ENCODE results near the gene FARP2. TPM values are rescaled to one million over a fixed set of nuclear protein-coding genes. Genes with fewer than 3 reads are reported as not detected.
"Not testable (repeated sequence)": the region's sequence is repeated elsewhere in the genome, so short reads cannot be mapped to it uniquely, and the experiment has no call there.

The FARP2 gene
- polyA plus RNA-seq, 3 donors, result 55.0 to 61.1 (median 60.7) TPM

DNA sequence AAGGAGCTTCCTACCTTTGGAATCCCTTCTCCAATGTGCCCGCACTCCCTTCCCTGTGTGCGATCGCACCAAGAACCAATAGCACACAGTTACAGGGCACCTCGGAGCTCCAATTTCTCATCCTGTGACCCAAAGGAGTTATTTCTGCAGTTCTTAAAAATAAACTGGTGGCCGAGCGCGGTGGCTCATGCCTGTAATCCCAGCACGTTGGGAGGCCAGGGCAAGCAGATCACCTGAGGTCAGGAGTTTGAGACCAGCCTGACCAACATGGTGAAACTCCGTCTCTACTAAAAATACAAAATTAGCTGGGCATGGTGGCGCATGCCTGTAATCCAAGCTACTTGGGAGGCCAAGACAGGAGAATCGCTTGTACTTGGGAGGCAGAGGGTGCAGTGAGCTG is 150.2 kb downstream of the FARP2 start:
- not testable (repeated sequence) for DNase-seq (ENCODE audit: extremely low read depth in 1 of 11, low read depth in 9 of 11, low spot score in 4 of 11)

DNA sequence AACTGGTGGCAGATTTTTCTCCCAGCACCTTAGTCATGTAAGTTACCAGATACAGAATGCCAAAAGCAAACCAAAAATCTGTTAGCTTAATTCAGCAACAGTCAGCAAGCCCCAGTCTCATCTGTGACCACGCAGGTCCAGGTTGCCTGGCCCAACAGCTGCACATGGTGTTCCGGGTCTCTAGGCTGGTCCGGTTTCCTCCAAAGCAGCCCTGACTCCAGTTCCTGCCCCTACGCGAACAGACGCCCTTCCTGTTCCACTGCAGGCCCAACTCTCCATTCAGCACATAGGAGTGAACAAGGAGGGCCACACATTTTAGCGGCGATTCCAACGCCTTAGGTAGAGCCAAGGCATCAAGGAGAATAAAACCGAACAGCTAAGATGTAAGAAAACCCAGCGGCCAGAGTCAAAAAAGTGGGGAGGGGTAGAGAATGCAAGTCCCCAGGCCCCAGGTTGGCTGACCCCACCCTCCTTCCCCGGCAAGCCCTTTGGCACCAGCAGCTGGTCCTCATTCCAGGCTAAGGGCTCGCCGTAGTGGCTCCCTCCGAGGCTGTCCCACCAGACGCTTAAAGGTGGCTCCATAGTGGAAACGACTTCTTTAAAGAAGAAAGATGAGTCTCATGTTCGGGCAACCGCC is 150.8 kb downstream of the FARP2 start:
- DNase-seq (ENCODE audit: extremely low read depth in 1 of 11, low read depth in 9 of 11, low spot score in 4 of 11), result no peak

DNA sequence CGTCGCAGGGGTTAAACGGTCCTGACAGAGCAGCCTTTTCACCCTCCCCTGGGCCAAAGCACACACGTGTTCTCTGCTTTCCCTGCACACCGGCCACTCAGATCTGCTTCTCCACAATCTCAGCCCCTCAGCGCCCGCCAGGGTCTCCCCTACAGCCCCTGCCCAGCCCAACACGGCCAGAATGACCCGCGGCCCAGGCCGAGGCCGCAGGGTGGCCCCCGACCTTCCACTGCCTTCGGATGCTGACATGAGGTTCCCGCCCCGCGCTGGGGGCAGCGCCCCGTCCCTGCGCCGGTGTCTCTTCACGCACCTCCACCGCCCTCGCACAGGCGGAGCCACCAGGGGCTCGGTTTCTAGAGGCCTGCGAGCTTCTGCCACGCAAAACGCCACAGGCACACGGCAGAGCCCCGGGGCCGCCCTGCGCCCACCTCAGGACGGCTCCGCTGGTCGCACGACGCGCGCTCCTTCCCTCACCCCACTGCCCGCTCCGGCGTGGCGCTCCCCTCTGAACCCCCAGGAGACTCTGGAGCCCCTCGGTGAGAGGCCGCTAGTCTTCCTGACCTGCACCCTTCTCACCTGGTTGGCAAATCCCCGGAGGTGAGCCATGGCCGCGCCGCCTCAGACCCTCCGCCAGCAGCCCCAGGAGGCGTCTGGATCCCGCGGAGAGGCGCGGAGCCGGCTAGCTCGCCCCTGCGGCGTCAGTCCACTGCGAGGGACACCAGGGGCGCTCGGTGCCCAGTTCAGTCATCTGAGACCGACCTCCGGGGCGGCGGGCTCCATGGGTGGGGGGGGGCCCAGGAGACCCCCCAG is 151.6 kb downstream of the FARP2 start:
- DNase-seq (ENCODE audit: extremely low read depth in 1 of 11, low read depth in 9 of 11, low spot score in 4 of 11), result peak in 6 of 11 donors; percentile 35 to 47 (median 44)

DNA sequence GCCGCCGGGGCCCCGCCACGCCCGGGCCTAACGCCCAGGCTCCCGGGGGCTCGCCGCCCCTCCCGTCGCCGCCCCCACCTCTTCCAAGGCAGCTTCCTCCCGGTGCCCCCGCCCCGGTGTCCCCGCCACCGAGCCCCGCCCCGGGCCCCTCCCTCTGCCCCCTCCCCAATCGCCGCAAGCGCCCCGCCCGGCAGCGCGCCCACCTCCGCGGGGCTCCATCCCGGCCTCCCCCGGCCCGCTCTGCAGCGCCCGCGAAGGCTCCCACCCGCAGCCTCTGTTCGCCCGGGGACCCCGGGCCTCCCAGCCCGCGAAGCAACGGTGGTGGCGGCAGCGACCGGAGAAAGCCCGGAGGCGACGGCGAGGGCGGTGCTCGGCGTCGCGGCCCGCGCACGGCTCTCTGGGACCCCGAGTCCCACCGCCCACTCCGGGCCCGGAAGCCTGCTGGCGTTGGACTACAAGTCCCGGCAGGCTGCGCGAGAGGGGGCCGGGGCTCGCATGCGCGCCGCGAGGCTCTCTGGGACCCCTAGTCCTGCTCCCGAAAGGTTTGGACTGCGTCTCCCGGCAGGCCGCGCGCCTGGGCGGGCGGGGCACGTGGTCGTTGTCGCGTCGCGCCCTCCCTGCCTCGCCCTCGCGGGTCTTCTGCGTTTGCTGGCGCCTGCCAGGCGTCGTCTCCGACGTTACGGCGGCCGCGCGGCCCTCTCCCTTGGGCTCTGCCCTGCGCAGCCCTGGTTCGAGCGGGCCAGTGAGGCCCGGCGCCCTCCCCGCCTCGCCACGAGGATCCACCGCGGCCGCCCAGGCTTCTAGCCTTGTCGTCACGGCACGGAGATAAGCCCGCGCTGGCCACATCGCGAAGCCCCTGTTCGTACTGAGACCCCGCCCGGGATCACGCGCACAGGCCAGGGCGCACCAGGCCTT is 152.4 kb downstream of the FARP2 start, which contains the start of gene STK25:
Gene STK25, minus strand, starts transcription at position 345 of the 915 bp plus-strand sequence. CDS start 549 bp downstream, outside the sequence.
- DNase-seq (ENCODE audit: extremely low read depth in 1 of 11, low read depth in 9 of 11, low spot score in 4 of 11), result peak; percentile 89 to 98 (median 97)

DNA sequence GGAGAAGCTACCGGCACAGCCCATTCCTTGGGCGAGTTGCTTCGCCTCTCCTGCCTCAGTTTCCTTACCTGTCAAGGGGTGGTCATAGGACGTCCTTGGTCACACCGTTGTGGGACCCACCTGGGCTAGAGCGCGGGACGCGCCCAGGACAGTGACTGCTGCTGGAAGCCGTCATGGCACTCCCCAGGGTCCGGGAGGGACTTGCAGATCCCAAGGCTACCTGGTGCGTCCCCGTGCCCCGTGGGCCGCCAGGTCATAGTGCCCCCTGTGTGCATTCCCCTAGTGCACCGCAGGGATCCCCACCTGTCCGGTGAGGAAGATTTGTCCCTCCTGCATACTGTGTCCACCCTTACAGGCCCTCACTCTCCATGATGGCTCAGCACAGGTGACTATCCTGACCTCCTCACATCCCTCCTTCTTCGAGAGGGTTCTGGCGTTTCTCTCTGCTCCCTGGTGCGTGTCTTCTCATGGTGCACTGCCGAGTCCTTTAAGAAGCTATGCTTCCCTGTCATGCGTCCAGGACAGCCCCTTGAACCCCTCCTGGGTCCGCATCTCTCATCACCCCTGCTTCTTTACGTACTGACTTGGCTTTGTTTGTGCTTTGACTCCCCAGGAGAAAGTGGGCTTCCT is 153.2 kb downstream of the FARP2 start:
- peak in 1 of 11 donors; percentile 18 for DNase-seq (ENCODE audit: extremely low read depth in 1 of 11, low read depth in 9 of 11, low spot score in 4 of 11)

DNA sequence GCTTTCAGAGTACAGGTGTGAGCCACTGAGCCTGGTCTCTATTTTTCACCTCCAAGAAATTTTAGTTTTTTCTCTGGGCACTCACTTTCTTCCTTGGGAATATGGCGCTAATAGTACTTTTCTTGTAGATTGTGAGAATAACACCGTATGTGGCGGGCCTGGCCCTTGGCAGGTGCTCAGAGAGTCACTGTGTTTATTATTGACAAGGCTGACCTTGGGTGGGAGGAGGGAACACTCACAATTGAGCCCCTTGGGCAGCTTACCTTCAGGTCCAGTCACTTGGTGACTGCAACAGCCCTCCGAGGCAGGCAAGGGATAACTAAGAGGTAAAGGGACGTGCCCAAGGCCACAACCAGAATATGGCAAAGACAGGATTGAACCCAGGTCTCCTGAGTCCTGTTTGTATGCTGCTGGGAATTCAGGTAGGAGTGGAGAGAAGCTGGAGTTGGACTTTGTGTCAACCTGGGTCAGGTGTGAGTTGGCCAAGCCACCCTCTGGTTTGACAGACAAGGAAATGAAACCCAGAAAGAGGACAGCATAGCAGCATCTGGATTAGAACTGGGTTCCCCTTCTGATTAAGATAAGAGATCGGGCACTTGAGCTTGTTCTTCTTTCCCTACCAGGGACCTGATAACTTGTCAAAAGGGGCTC is 155.1 kb downstream of the FARP2 start:
- no peak for DNase-seq (ENCODE audit: extremely low read depth in 1 of 11, low read depth in 9 of 11, low spot score in 4 of 11)

DNA sequence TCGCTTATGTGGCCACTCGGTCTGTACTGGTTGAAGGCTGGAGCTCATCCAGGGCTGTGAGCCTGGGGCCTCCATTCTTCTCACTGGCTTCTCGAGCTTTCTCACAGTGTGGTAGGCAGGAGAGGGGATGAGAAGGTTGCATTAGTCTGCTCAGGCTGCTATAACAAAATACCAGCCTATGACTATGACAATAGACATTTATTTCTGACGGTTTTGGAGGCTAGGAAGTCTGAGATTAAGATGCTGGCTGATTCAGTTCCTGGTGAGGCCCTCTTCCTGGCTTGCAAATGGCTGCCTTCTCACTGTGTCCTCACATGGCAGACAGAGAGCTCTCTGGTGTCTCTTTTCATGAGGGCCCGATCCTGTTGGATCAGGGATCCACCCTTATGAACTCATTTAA is 158.5 kb downstream of the FARP2 start:
- no peak for DNase-seq (ENCODE audit: extremely low read depth in 1 of 11, low read depth in 9 of 11, low spot score in 4 of 11)

DNA sequence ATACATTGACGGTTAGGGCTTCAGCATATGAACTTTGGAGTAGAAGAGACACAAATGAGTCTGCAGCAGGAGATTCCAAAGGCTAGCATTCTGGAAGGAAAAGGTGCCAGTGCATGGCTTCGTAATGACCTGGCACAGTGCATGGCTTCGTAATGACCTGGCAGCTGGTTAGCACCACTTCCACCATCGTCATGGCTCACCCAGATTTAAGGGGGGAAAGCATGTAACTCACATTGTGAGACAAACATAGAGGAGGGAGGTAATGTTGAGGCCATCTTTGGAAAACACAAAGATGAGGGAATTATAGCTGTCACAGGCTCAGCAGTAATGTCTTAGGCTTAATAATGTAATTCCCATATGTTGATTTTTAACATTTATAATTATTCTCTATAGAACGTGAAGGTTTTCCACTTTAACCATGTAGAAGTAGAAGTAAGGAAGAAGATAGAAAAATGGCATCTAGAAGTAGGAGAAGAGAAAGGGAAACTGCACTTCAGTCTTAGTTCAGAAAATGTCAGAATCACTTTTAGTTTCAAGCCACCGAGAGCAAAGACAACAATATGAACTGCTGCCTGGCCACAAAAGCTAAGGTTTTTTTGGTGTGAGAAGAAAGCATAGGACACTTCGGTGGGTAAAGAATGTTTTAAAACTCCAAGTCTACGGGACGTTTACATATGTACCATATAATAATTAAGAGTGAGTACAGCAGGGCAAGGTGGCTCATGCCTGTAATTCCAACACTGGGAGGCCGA is 159.1 kb downstream of the FARP2 start:
- no peak for DNase-seq (ENCODE audit: extremely low read depth in 1 of 11, low read depth in 9 of 11, low spot score in 4 of 11)

DNA sequence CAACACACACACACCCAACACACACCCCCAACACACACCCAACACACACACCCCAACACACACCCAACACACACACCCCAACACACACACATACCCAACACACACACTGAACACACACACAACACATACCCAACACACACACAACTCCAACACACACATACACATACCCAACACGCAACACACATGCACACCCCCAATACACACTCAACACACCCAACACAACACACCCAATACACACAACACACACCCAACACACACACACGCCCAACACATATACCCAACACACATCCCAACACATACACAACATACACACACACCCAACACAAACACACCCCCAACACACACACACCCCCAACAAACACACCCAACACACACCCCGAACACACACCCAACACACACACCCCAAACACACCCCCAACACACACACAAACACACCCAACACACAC is 160.5 kb downstream of the FARP2 start:
- no peak for DNase-seq (ENCODE audit: extremely low read depth in 1 of 11, low read depth in 9 of 11, low spot score in 4 of 11)

DNA sequence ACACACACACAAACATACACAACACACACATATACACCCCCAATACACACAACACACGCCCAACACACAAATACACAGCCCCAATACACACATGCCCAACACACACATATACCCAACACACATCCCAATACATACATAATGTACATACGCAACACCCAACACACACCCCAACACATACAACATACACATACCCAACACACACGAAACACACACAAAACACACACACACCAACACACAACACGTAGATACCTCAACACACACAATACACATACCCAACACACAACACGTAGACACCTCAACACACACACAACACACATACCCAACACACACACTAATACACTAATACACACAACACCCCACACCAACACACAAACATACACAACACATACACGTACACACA is 161.2 kb downstream of the FARP2 start:
- DNase-seq (ENCODE audit: extremely low read depth in 1 of 11, low read depth in 9 of 11, low spot score in 4 of 11), result no peak

DNA sequence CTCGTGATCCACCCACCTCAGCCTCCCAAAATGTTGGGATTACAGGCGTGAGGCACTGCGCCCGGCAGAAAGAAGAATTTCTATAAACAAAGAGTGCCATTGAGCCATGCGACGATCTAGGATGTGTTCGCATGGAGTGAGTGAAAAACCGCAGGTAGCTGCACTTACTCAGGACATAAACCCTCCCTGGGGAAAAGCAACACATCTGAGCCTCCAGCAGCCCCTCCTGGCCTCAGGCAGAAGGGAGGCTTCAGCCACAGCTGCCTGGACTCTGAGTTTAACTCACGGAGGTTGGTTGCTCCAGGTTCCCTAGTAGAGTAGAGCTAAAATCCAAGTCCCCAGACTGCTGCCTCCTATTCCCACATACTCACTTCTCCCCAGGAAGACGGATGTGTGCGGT is 163.6 kb downstream of the FARP2 start:
- DNase-seq (ENCODE audit: extremely low read depth in 1 of 11, low read depth in 9 of 11, low spot score in 4 of 11), result no peak

DNA sequence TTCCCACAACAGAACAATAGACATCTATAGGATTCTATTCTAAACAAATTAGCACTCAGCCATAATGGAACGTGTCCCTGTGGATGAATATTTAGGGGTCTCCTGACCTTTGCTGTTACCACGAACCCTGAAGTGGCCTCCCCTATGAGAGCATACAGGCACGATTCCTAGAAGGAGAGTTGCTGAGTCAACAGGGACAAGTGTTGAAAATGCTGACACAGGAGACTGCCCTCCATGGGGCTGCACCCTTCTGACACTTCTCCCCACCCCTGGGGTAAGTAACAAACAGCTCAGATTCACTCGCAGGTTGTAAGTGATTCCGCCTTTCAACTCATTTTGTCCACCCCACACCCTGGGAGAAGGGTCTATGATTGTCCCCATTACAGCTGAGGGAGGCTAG is 166.4 kb downstream of the FARP2 start:
- no peak for DNase-seq (ENCODE audit: extremely low read depth in 1 of 11, low read depth in 9 of 11, low spot score in 4 of 11)

DNA sequence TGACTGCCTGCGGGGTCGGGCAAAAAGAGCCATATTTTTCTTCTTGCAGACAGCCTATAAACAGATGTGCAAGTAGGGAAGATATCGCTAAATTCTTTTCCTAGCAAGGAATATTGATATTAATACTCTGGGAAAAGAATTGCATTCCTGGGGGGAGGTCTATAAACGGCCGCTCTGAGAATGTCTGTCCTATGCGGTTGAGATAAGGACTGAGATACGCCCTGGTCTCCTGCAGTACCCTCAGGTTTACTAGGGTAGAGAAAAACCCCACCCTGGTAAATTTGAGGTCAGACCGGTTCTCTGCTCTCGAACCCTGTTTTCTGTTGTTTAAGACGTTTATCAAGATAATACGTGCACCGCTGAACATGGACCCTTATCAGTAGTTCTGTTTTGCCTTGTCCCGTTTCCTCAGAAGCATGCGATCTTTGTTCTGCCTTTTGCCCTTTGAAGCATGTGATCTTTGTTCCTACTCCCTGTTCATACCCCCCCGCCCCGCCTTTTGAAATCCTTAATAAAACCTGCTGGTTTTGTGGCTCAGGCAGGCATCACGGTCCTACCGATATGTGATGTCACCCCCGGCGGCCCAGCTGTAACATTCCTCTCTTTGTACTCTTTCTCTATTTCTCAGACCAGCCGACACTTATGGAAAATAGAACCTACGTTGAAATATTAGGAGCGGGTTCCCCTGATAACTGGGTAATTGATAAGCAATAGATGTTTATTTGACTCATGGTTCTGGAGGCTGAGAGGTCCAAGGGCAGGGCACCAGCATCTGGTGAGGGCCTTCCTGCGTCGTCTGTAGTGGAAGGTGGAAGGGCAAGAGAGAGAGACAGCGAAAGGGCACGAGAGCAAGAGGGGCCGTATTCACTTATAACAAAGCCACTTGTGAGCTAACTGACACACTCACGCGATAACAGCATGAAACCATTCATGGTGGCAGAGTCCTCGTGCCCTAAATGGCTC is 170.0 kb downstream of the FARP2 start:
- not testable (repeated sequence) for DNase-seq (ENCODE audit: extremely low read depth in 1 of 11, low read depth in 9 of 11, low spot score in 4 of 11)

DNA sequence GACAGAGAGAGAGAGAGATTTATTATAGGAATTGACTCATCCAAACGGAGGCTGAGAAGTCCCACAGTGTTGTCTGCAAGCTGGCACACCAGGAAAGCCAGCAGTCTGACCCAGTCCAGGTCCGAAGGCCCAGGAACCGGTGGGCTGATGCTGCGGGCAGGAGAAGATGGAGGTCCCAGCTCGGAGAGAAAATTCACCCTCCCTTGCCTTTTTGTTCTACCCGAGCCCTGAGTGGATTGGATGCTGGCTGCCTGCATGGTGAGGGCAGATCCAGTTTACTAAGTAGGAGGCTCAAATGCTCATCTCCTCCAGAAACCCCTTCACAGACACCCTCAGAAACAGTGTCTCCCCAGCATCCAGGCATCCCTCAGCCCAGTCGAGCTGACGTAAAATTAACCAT is 174.5 kb downstream of the FARP2 start:
- DNase-seq (ENCODE audit: extremely low read depth in 1 of 11, low read depth in 9 of 11, low spot score in 4 of 11), result no peak

DNA sequence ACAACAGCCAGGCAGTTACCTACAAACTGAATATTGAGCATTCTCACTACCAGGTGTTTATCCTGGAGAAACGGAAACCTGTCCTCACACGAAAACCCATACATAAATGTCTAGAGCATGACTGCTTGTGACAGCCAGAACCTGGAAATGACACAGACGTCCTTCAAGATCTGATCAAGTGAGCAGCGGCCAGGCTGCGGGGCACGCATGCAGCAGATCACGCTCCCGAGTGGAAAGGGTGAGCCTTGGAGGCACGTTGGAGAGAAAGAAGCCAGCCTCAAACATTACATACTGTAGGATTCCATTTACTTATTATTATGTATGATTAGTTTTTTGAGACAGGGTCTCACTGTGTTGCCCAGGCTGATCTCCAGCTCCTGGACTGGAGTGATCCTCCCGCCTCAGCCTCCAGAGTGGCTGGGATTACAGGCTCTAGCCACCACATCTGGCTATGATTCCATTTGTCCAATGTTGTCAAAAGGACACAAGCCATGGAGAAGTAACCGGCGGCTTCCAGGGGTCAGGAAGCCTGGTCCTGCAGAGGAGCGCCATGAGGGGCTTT is 175.2 kb downstream of the FARP2 start:
- no peak for DNase-seq (ENCODE audit: extremely low read depth in 1 of 11, low read depth in 9 of 11, low spot score in 4 of 11)

DNA sequence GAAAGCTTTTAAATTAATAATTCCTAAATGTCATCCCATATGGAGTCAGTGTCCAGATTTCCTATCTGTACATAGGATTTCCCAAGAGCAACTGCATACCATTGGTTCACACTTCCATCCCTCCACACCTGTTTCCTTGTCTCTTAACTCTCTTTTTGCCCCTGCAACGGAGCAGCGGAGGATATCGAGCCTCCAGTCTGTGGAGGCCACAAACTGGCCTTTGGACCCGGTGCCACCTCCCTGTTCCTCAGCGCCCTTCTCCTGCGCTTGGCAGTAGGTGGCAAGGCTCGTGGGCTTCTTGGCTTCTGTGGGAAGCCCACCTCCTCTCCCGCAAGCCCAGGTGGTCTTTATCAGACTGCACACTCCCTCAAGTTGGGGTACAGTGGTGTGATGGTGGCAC is 176.1 kb downstream of the FARP2 start:
- DNase-seq (ENCODE audit: extremely low read depth in 1 of 11, low read depth in 9 of 11, low spot score in 4 of 11), result no peak
